ENCODE data around the gene MYO7A.

GRCh38 chr11:77124488-77124887 lies 3.6 kb upstream of the MYO7A start:
- TF ChIP-seq, protein P1, sequence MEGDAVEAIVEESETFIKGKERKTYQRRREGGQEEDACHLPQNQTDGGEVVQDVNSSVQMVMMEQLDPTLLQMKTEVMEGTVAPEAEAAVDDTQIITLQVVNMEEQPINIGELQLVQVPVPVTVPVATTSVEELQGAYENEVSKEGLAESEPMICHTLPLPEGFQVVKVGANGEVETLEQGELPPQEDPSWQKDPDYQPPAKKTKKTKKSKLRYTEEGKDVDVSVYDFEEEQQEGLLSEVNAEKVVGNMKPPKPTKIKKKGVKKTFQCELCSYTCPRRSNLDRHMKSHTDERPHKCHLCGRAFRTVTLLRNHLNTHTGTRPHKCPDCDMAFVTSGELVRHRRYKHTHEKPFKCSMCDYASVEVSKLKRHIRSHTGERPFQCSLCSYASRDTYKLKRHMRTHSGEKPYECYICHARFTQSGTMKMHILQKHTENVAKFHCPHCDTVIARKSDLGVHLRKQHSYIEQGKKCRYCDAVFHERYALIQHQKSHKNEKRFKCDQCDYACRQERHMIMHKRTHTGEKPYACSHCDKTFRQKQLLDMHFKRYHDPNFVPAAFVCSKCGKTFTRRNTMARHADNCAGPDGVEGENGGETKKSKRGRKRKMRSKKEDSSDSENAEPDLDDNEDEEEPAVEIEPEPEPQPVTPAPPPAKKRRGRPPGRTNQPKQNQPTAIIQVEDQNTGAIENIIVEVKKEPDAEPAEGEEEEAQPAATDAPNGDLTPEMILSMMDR (conservative IDR thresholded peaks at IDR 0.05; ENCODE audit: low read depth, low read length), result no peak
- TF ChIP-seq POLR2A (IDR thresholded peaks at IDR 0.05; ENCODE audit: low read depth, low read length) (no peak), MXI1 (IDR thresholded peaks at IDR 0.05; ENCODE audit: borderline replicate concordance, low read depth, low read length) (no peak), CEBPB (IDR thresholded peaks at IDR 0.05; ENCODE audit: low read depth, low read length) (no peak), SMC3 (IDR thresholded peaks at IDR 0.05; ENCODE audit: low read depth, low read length) (no peak), RAD21 (IDR thresholded peaks at IDR 0.05; ENCODE audit: low read length) (no peak), BHLHE40 (IDR thresholded peaks at IDR 0.05; ENCODE audit: low read depth, low read length) (no peak), RCOR1 (IDR thresholded peaks at IDR 0.05; ENCODE audit: insufficient replicate concordance, low read length) (no peak), USF2 (IDR thresholded peaks at IDR 0.05; ENCODE audit: low read depth, low read length) (no peak), RFX5 (IDR thresholded peaks at IDR 0.05; ENCODE audit: low read depth, low read length) (no peak), MAFK (IDR thresholded peaks at IDR 0.05; ENCODE audit: low read depth, low read length) (no peak), FOS (IDR thresholded peaks at IDR 0.05; ENCODE audit: low read depth, low read length) (no peak)
